HCT116 (cell line): ENCODE results near the gene MAP4K4. TPM values are rescaled to one million over a fixed set of nuclear protein-coding genes. Genes with fewer than 3 reads are reported as not detected.

Experiments used
- ATAC-seq: fragments of 200-7000 bp; cut with Tn5 transposase; 2 replicates; pipeline ENCODE4 v1.9.1; 2020; ENCODE audit warnings: mild to moderate bottlenecking, moderate library complexity
- BruUV-seq: library from RNA; stranded (reverse); fragments of 400-500 nt; replicated peaks from 2 replicates; lab custom pipeline; 2021; lab: Mats Ljungman, UMichigan
- CTCF ChIA-PET: fragments of 300-600 bp; sonication (Branson Sonifier 250); formaldehyde crosslinking; loops from one replicate; lab custom pipeline; 2021; ENCODE audit warnings: antibody characterized with exemption; lab: Charles Lee
- POLR2A ChIA-PET: fragments of 300-600, 350-600 bp; sonication (Branson Sonifier 250); formaldehyde crosslinking; loops from one replicate; lab custom pipeline; 2021; ENCODE audit warnings: antibody characterized with exemption; lab: Charles Lee
- RAD21 ChIA-PET, 2 experiments: fragments of 300-600 bp; sonication (Branson Sonifier 250); formaldehyde crosslinking; loops; one replicate each; lab custom pipeline; 2023; ENCODE audit warnings: low total read pairs in 2 of 2; ENCODE audit not compliant: uncharacterized antibody in 2 of 2, unreplicated experiment in 2 of 2, low non-redundant PET in 1 of 2; lab: Charles Lee
- DNase-seq: peaks from one replicate; pipeline ENCODE4 v3.0.0-alpha.2; 2010; ENCODE audit warnings: low read depth, low spot score
- H2AFZ ChIP-seq: fragments of 200-600 bp; shearing (Covaris generic), sonication (generic); 2 replicates; pipeline ENCODE4 v1.6.1; 2017; ENCODE audit warnings: low read depth, mixed run types, mixed read lengths, antibody characterized with exemption, low read length; ENCODE audit not compliant: poor library complexity, severe bottlenecking
- H3K27ac ChIP-seq: 2 replicates; pipeline ENCODE4 v1.5.1; 2012; ENCODE audit warnings: low read depth, low read length
- H3K27me3 ChIP-seq: fragments of 200-600 bp; sonication (generic); 2 replicates; pipeline ENCODE4 v1.6.1; 2016; ENCODE audit warnings: mixed run types, low read length, mixed read lengths; ENCODE audit not compliant: insufficient read depth
- H3K36me3 ChIP-seq, 2 experiments: fragments of 200-500 bp in 1 of 2; fragments of 200-600 bp in 1 of 2; sonication (Bioruptor generic) in 1 of 2; sonication (generic) in 1 of 2; 2 replicates each; pipeline versions ENCODE4 v1.5.1 to v1.6.1; 2014 to 2016; ENCODE audit warnings: low read length in 2 of 2, inconsistent platforms in 1 of 2, mixed read lengths in 1 of 2, mixed run types in 1 of 2; ENCODE audit not compliant: insufficient read depth in 2 of 2, control insufficient read depth in 1 of 2
- H3K4me1 ChIP-seq, 2 experiments: fragments of 200-600 bp in 1 of 2; sonication (generic) in 1 of 2; 2 replicates each; pipeline versions ENCODE4 v1.5.1 to v1.6.1; 2012 to 2017; ENCODE audit warnings: low read length in 2 of 2, inconsistent platforms in 1 of 2, mild to moderate bottlenecking in 1 of 2, mixed read lengths in 1 of 2, mixed run types in 1 of 2, moderate library complexity in 1 of 2; ENCODE audit not compliant: insufficient read depth in 2 of 2, control insufficient read depth in 1 of 2
- H3K4me2 ChIP-seq: fragments of 200-600 bp; sonication (generic); 2 replicates; pipeline ENCODE4 v1.6.1; 2017; ENCODE audit warnings: mixed run types, low read length, mixed read lengths
- H3K4me3 ChIP-seq, 2 experiments: fragments of 200-600 bp in 1 of 2; sonication (generic) in 1 of 2; replicated peaks in 1 of 2; 2 replicates each; pipeline ENCODE4 v1.5.1; 2011 to 2016; ENCODE audit warnings: low read length in 2 of 2, control low read depth in 1 of 2, low read depth in 1 of 2, mild to moderate bottlenecking in 1 of 2, mixed read lengths in 1 of 2, mixed run types in 1 of 2
- H3K79me2 ChIP-seq: fragments of 200-600 bp; sonication (generic); 2 replicates; pipeline ENCODE4 v1.6.1; 2017; ENCODE audit warnings: mild to moderate bottlenecking, mixed run types, low read length, moderate library complexity, mixed read lengths; ENCODE audit not compliant: insufficient read depth
- H3K9ac ChIP-seq: fragments of 200-600 bp; sonication (generic); 2 replicates; pipeline ENCODE4 v1.6.1; 2016; ENCODE audit warnings: low read length, mixed read lengths
- H3K9me2 ChIP-seq: fragments of 200-600 bp; sonication (generic), shearing (Covaris generic); 2 replicates; pipeline ENCODE4 v1.6.1; 2017; ENCODE audit warnings: mixed run types, mild to moderate bottlenecking, moderate library complexity; ENCODE audit not compliant: insufficient read depth
- H3K9me3 ChIP-seq, 2 experiments: fragments of 200-500 bp in 1 of 2; fragments of 200-600 bp in 1 of 2; sonication (Bioruptor generic) in 1 of 2; sonication (generic) in 1 of 2; 2 replicates each; pipeline ENCODE4 v1.6.1; 2014 to 2017; ENCODE audit warnings: low read length in 2 of 2, mixed read lengths in 2 of 2, inconsistent platforms in 1 of 2, low read depth in 1 of 2, mild to moderate bottlenecking in 1 of 2, mixed run types in 1 of 2, moderate library complexity in 1 of 2; ENCODE audit not compliant: control insufficient read depth in 1 of 2, insufficient read depth in 1 of 2
- H4K20me1 ChIP-seq: fragments of 200-600 bp; sonication (generic), shearing (Covaris generic); 2 replicates; pipeline ENCODE4 v1.6.1; 2017; ENCODE audit warnings: mixed run types, mild to moderate bottlenecking, moderate library complexity; ENCODE audit not compliant: insufficient read depth
- ATF3 ChIP-seq: IDR thresholded peaks from 2 replicates; pipeline ENCODE4 v1.6.1; 2012
- CBX3 ChIP-seq: IDR thresholded peaks from 2 replicates; pipeline ENCODE4 v1.6.1; 2012; ENCODE audit warnings: low read depth
- CEBPB ChIP-seq: IDR thresholded peaks from 2 replicates; pipeline ENCODE4 v1.6.1; 2012; ENCODE audit warnings: low read depth
- CTCF ChIP-seq, 3 experiments: fragments of 200-600 bp in 1 of 3; sonication (generic) in 1 of 3; IDR thresholded peaks in 2 of 3; conservative IDR thresholded peaks in 1 of 3; 2 replicates each; pipeline ENCODE4 v1.5.1; 2012 to 2017; ENCODE audit warnings: low read depth in 2 of 3, low read length in 2 of 3, antibody characterized with exemption in 1 of 3, borderline replicate concordance in 1 of 3, control low read depth in 1 of 3, mild to moderate bottlenecking in 1 of 3, mixed read lengths in 1 of 3, mixed run types in 1 of 3, moderate library complexity in 1 of 3; ENCODE audit not compliant: insufficient read depth in 1 of 3
- EGR1 ChIP-seq: IDR thresholded peaks from 2 replicates; pipeline ENCODE4 v1.6.1; 2012; ENCODE audit warnings: low read depth
- EZH2 ChIP-seq: fragments of 200-600 bp; sonication (generic); IDR thresholded peaks from 2 replicates; pipeline ENCODE4 v1.6.1; 2017; ENCODE audit warnings: antibody characterized with exemption, mixed run types
- EZH2phosphoT487 ChIP-seq: fragments of 200-600 bp; IDR thresholded peaks from 2 replicates; pipeline ENCODE4 v1.6.1; 2018; ENCODE audit warnings: antibody characterized with exemption, borderline replicate concordance
- JUND ChIP-seq: IDR thresholded peaks from 2 replicates; pipeline ENCODE4 v1.6.1; 2012
- POLR2A ChIP-seq: IDR thresholded peaks from 2 replicates; pipeline ENCODE4 v1.7.0; 2011; ENCODE audit warnings: borderline replicate concordance; ENCODE audit not compliant: insufficient read depth, insufficient read length; ENCODE audit errors: extremely low read depth
- POLR2AphosphoS5 ChIP-seq: IDR thresholded peaks from 2 replicates; pipeline ENCODE4 v1.6.1; 2011; ENCODE audit warnings: mild to moderate bottlenecking, low read depth, low read length, moderate library complexity
- RAD21 ChIP-seq: IDR thresholded peaks from 2 replicates; pipeline ENCODE4 v1.6.1; 2012; ENCODE audit warnings: low read depth, mild to moderate bottlenecking
- ZBTB33 ChIP-seq: IDR thresholded peaks from 2 replicates; pipeline ENCODE4 v1.6.1; 2011; ENCODE audit warnings: mild to moderate bottlenecking, low read length, moderate library complexity; ENCODE audit not compliant: insufficient replicate concordance; ENCODE audit errors: extremely low read depth
- ZFX ChIP-seq: fragments of 450-650 bp; IDR thresholded peaks from 2 replicates; pipeline ENCODE4 v1.6.1; 2017
- intact Hi-C: fragments of 100-400 bp; cut with micrococcal nuclease; formaldehyde crosslinking; loops from 2 replicates; pipeline ENCODE4 v1.10.0; 2022
- total RNA-seq: library from RNA; stranded (reverse); gene quantifications from one replicate; pipeline ENCODE4 v1.2.1, GENCODE V29; 2021; ENCODE audit not compliant: unreplicated experiment

Gene MAP4K4
- total RNA-seq, 1 experiment from 2014 or later: 62.3 TPM

- POLR2A ChIA-PET: no interaction called here
- H3K79me2 ChIP-seq: no peaks in the 10 kb centered on the region
- RAD21 ChIA-PET: no interaction called here
- TF ChIP-seq EZH2phosphoT487: no peak
- TF ChIP-seq POLR2AphosphoS5: no peak
- TF ChIP-seq ZFX: no peak
- no peak for TF ChIP-seq CBX3
- no peak for TF ChIP-seq CTCF (IDR thresholded peaks at IDR 0.05 in 2 of 3, conservative IDR thresholded peaks at IDR 0.05 in 1 of 3; ENCODE audit: borderline replicate concordance in 1 of 3, insufficient read depth in 1 of 3, low read depth in 2 of 3, low read length in 2 of 3)
- no peak for TF ChIP-seq CEBPB
- no peak for TF ChIP-seq POLR2A
- TF ChIP-seq RAD21: no peak
- no peak overlapping the region for H3K9ac ChIP-seq
- intact Hi-C loops: loop anchor here (2.0 kb wide), 1 partner anchor 20 kb away; no protein-coding TSS in a partner anchor
- no peaks in the 10 kb centered on the region for H3K9me2 ChIP-seq
- no peak for DNase-seq
- no peak overlapping the region for H3K4me3 ChIP-seq
- CTCF ChIA-PET: interaction anchor here (1.4 kb wide), 1 partner anchor 11 kb away, joined by 5 read pairs; no protein-coding TSS in a partner anchor
- no TSS peak for BruUV-seq
- H3K27ac ChIP-seq: no peak overlapping the region
- H3K27me3 ChIP-seq: no peaks in the 10 kb centered on the region
- H2AFZ ChIP-seq: no peak overlapping the region
- H3K9me3 ChIP-seq: no peaks in the 10 kb centered on the region
- no peak for ATAC-seq
- H3K4me2 ChIP-seq: no peak overlapping the region
- no peaks in the 10 kb centered on the region for H3K4me1 ChIP-seq
- peaks cover 0 to 8% of the 10 kb centered on the region in 2 experiments; a peak in 2 of 4 replicates for H3K36me3 ChIP-seq
- H4K20me1 ChIP-seq: no peaks in the 10 kb centered on the region
These were observed 197.5 kb downstream of the MAP4K4 start for GRCh38 chr2:101895039-101895438.

GRCh38 chr2:101895819-101896322 lies 198.4 kb downstream of the MAP4K4 start:
- no peaks in the 10 kb centered on the region for H4K20me1 ChIP-seq
- H3K36me3 ChIP-seq: peaks cover 0 to 8% of the 10 kb centered on the region in 2 experiments; a peak in 2 of 4 replicates
- no peaks in the 10 kb centered on the region for H3K9me3 ChIP-seq
- no peaks in the 10 kb centered on the region for H3K27me3 ChIP-seq
- no TSS peak for BruUV-seq
- intact Hi-C loops: loop anchor here (2.0 kb wide), 1 partner anchor 21 kb away; no protein-coding TSS in a partner anchor
- no peak overlapping the region for H3K27ac ChIP-seq
- H3K9me2 ChIP-seq: no peaks in the 10 kb centered on the region
- ATAC-seq: no peak
- ChIA-PET POLR2A (no interaction called here), CTCF (no interaction called here), RAD21 (no interaction called here)
- H3K4me1 ChIP-seq: no peaks in the 10 kb centered on the region
- H2AFZ ChIP-seq: no peak overlapping the region
- H3K4me3 ChIP-seq: no peak overlapping the region
- no peak overlapping the region for H3K9ac ChIP-seq
- DNase-seq: no peak
- H3K4me2 ChIP-seq: no peak overlapping the region
- H3K79me2 ChIP-seq: no peaks in the 10 kb centered on the region
- TF ChIP-seq EZH2: no peak
- TF ChIP-seq EGR1: no peak
- TF ChIP-seq CTCF (IDR thresholded peaks at IDR 0.05 in 2 of 3, conservative IDR thresholded peaks at IDR 0.05 in 1 of 3; ENCODE audit: borderline replicate concordance in 1 of 3, insufficient read depth in 1 of 3, low read depth in 2 of 3, low read length in 2 of 3): no peak
- TF ChIP-seq ZBTB33: no peak
- TF ChIP-seq CBX3: no peak
- no peak for TF ChIP-seq ATF3
- TF ChIP-seq EZH2phosphoT487: no peak
- no peak for TF ChIP-seq JUND
- no peak for TF ChIP-seq ZFX
